D721Med (cell line): ENCODE data around the gene OR5AU1.
"Not testable (repeated sequence)": the region's sequence is repeated elsewhere in the genome, so short reads cannot be mapped to it uniquely, and the experiment has no call there.

ENCODE experiments used
- DNase-seq: peaks from one replicate; pipeline ENCODE4 v3.0.0; 2011; ENCODE audit warnings: low spot score; ENCODE audit not compliant: insufficient read length
- FAIRE-seq: peaks from 2 replicates; lab custom pipeline; 2011; peaks lifted over from hg19 to GRCh38; lab: Jason Lieb, UNC
- TF ChIP-seq, protein P1 (sequence below): IDR thresholded peaks from 2 replicates; pipeline ENCODE4 v1.5.1; 2012; ENCODE audit warnings: mild to moderate bottlenecking, control low read depth; ENCODE audit not compliant: insufficient read depth; ENCODE audit errors: missing control alignments

Gene OR5AU1

DNA sequence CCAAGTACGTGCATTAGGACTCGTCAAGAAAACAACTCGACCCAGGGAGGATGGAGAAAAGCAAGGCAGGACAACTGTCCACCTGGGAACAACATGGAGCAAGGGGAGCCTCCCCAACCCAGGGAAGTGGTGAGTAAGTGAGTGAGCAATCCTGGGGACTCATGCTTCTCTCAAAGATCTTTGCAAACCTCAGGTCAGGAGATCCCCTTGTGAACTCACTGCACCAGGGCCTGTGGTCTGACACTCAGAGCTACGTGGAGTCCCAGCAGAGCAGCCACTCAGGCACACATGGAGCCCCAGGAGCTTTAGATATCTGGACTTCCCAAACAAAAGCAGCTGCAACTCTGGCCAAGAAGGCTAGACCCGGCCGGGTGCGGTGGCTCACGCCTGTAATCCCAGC, 12.2 kb upstream of the OR5AU1 start:
- TF ChIP-seq, protein P1, sequence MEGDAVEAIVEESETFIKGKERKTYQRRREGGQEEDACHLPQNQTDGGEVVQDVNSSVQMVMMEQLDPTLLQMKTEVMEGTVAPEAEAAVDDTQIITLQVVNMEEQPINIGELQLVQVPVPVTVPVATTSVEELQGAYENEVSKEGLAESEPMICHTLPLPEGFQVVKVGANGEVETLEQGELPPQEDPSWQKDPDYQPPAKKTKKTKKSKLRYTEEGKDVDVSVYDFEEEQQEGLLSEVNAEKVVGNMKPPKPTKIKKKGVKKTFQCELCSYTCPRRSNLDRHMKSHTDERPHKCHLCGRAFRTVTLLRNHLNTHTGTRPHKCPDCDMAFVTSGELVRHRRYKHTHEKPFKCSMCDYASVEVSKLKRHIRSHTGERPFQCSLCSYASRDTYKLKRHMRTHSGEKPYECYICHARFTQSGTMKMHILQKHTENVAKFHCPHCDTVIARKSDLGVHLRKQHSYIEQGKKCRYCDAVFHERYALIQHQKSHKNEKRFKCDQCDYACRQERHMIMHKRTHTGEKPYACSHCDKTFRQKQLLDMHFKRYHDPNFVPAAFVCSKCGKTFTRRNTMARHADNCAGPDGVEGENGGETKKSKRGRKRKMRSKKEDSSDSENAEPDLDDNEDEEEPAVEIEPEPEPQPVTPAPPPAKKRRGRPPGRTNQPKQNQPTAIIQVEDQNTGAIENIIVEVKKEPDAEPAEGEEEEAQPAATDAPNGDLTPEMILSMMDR: no peak
- FAIRE-seq (no peak), DNase-seq (no peak)

DNA sequence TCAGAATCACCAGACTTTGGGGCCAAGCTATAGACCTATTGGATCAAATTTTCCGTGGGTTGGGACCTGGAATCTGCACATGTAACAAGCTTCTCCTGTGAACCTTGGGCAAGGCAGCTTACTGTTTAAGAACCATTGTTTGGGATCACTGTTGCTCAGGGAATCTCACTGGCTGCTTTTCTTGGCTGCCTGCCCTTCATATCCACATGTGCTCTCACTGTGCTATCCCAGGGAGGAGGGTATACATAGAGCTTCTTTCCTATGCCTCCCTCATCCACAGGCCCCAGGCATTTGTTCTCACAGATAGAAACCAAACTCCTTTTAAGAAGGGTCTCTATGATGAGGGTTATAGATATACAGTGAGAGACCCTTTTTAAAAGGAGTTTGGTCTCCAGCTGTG, 9.8 kb upstream of the OR5AU1 start:
- DNase-seq, FAIRE-seq: not testable (repeated sequence)

DNA sequence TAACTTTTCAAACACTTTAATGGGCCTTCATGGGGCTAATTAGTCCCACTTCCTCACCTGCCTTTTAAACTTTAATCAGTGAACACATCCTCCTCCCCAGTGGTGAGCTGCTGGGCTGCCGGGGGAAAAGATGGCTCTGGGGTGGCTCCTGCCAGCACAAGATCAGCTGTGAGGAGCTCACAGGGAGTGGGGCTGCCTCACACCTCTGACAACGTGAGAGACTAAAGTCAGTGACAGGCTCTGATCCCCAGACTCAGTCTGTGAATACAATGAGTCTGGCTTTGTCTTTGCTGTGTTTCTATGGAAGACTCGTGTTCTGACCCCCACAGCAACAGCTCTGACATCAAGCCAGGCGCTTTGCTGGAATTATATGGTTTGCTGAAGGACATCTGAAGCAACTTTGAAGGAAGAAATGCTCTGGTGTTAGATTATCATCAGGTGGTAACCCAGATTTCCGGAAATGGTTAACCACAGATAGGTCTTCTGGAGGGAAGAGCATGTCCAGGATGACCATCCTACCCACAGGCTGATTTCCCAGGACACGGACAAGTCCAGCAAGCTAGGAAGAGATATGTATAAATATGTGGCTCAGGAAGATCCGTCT, 9.2 kb upstream of the OR5AU1 start:
- FAIRE-seq, DNase-seq: not testable (repeated sequence)

DNA sequence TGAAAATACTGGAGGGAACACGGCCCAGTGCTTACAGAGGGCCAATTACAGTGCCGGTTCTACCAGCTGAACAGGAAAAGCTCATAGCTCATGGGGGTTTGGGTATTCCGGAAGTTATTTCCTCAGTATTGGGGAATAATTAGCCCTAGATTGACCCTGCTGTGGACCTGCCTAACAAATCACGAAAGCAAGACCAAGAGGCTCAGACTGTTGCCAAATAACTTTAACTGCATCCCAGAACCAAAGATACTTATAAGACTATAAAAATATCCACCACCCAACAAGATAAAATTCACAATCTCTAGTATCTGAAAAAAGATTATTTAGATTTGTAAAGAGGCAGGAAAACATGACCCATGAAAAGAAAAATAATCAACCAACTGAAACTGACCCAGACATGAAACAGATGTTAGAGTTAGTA, 8.0 kb upstream of the OR5AU1 start:
- TF ChIP-seq, protein P1: no peak
- no peak for FAIRE-seq

DNA sequence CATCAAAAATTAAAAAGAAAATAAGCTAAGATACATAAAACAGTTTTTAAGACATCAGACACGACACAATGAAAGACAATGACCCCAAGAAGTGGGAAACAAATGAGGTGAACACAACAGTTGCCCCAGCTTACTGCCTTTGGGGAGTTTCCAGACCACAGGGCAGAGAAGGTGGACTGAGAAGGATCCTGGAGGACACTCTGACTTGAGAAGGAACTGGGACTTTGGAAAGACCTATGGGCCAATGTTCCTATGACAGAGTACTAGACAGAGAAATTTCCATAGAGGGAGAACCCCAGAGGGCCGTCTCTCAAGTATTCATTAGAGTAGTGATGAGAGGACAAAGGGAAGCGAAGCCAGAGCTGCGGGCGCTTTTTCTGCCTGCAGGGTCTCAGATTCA, 6.2 kb upstream of the OR5AU1 start:
- TF ChIP-seq, protein P1: no peak
- DNase-seq: no peak

More for the DNA sequence above, 8.0 kb upstream of the OR5AU1 start:
- no peak for DNase-seq

DNA sequence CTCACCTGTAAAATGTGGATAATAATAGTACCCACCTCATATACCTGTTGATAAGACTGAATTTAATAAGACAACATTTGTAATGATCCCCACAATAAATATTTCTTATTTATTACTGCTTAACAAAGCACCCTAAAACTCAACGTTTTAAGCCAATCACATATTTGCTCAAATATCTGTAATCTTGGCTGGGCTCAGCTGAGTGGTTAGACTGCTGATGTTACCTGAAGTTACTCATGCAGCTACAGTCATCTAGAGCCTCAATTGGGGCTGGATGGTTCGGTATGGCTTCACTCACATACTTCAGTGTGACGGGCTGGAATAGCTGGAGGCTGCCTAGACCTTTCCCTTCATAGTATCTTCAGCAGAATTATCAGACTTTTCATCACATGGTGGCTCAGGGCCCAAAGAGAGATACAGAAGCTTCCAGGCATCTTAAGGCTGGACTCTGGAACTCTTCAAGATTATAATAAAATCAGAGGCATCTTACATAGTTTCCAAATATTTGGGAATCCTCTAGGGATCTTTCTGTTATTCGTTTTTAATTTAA, 4.3 kb upstream of the OR5AU1 start:
- DNase-seq (no peak), FAIRE-seq (no peak)
- TF ChIP-seq, protein P1: no peak

More for the DNA sequence above, 6.2 kb upstream of the OR5AU1 start:
- no peak for FAIRE-seq

DNA sequence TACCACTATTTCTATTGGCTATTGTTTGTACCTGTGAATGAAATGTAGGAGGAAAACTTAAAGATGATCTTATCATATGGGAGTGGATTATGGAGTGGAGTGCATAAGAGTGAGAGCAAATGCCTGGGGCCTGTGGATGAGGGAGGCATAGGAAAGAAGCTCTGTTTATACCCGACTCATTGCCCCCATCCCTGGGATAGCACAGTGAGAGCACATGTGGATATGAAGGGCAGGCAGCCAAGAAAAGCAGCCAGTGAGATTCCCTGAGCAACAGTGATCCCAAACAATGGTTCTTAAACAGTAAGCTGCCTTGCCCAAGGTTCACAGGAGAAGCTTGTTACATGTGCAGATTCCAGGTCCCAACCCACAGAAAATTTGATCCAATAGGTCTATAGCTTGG, 2.3 kb upstream of the OR5AU1 start:
- not testable (repeated sequence) for FAIRE-seq, DNase-seq

DNA sequence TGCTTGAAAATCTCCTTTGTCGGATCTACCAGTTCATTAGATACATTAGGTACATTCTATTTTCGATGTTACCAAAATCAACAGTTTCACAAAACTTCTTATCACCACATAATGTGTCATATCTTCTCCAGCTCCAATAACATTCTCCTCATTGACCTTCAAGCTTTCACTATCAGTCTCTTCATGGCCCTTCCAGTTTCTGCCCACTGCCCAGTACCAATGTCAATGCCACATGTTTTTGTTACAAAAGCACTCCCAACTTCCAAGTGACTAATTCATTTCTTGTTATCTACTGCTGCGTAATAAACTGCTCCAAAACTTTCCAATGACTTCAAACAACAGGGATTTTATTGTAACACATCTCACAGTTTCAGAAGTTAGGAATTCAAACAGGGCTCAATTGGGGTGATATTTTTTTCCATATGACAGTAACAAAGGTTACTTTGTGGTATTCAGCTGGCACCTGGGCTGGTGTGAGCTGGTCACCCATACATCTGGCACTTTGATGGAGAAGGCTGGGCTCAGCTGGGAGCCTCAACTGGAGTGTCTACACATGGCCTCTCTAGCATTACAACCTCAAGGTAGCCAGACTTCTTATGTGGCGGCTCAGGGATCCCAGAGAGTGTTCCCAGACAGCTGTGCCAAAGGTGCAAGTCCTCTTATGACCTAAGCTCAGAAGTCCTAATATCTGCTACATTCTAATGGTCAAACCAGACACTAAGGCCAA, 6.1 kb downstream of the OR5AU1 start:
- TF ChIP-seq, protein P1: no peak
- FAIRE-seq (no peak), DNase-seq (no peak)
